ENCODE results near the gene FAM83B. TPM values are rescaled to one million over a fixed set of nuclear protein-coding genes. Genes with fewer than 3 reads are reported as not detected.

The FAM83B gene
- total RNA-seq, 1 donor from 2014 or later = not detected

DNA sequence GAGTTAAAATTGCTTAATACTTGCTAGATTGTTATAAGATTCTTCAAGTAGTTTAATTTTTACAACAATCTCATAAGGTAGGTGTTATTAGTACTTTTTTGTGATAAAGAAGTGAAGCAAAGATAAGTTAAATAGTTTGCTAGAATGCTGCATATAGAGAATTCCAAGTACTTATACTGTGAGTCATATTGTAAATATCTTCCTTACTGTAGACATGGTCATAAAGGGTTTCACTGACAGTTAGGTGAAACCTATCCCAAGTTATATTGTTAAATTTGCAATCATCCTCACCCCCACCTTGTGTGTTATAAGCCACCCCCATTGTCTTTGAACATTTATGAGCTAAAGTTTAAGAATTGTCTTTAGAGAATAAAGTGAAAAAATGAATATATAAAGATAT is 142.0 kb downstream of the FAM83B start:
- H3K27me3 ChIP-seq (ENCODE audit: control insufficient read depth in 3 of 3, insufficient read depth in 3 of 3, low read length in 3 of 3) = no peaks in the 10 kb centered on the region
- H3K9me3 ChIP-seq (ENCODE audit: control insufficient read depth in 3 of 3, low read length in 3 of 3) = peaks cover 3 to 4% (median 3%) of the 10 kb centered on the region in 3 donors
- no peak overlapping the region for H3K27ac ChIP-seq (ENCODE audit: low read depth, low read length)
- H3K9ac ChIP-seq (ENCODE audit: low read depth in 1 of 3, low read length in 3 of 3) = no peak overlapping the region
- no peak overlapping the region for H3K4me3 ChIP-seq (ENCODE audit: low read length in 3 of 3)
- H3K36me3 ChIP-seq (ENCODE audit: control insufficient read depth in 3 of 3, insufficient read depth in 3 of 3, low read length in 3 of 3) = no peaks in the 10 kb centered on the region
- no peaks in the 10 kb centered on the region for H3K4me1 ChIP-seq (ENCODE audit: control insufficient read depth in 3 of 3, insufficient read depth in 3 of 3, low read length in 3 of 3)

DNA sequence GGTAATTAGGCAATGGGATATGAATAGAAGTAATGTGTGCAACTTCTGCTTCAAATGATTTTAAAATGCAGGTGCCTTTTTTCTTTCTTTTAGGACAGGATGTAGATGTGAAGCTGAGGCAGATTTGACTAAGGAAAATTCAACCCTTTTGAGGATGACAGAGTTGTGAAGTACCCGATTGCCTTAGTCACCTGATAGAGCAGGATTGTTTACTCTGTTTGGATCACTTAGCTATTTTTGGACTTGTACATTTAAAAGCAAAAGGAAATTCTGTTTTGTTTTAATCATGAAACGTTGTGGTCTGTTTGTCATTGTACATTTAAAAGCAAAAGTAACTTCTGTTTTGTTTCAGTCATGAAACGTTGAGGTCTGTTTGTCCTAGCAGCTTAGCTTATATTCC is 143.4 kb downstream of the FAM83B start:
- no peaks in the 10 kb centered on the region for H3K36me3 ChIP-seq (ENCODE audit: control insufficient read depth in 3 of 3, insufficient read depth in 3 of 3, low read length in 3 of 3)
- no peak overlapping the region for H3K4me3 ChIP-seq (ENCODE audit: low read length in 3 of 3)
- no peak overlapping the region for H3K9ac ChIP-seq (ENCODE audit: low read depth in 1 of 3, low read length in 3 of 3)
- no peak overlapping the region for H3K27ac ChIP-seq (ENCODE audit: low read depth, low read length)
- no peaks in the 10 kb centered on the region for H3K27me3 ChIP-seq (ENCODE audit: control insufficient read depth in 3 of 3, insufficient read depth in 3 of 3, low read length in 3 of 3)
- peaks cover 3 to 6% (median 4%) of the 10 kb centered on the region in 3 donors for H3K9me3 ChIP-seq (ENCODE audit: control insufficient read depth in 3 of 3, low read length in 3 of 3)
- no peaks in the 10 kb centered on the region for H3K4me1 ChIP-seq (ENCODE audit: control insufficient read depth in 3 of 3, insufficient read depth in 3 of 3, low read length in 3 of 3)
